ENCODE results near the gene GTPBP10. TPM values are rescaled to one million over a fixed set of nuclear protein-coding genes. Genes with fewer than 3 reads are reported as not detected.
"Not testable (repeated sequence)": the region's sequence is repeated elsewhere in the genome, so short reads cannot be mapped to it uniquely, and the experiment has no call there.

The GTPBP10 gene
- total RNA-seq, 1 donor from 2014 or later, result 9.4 TPM

DNA sequence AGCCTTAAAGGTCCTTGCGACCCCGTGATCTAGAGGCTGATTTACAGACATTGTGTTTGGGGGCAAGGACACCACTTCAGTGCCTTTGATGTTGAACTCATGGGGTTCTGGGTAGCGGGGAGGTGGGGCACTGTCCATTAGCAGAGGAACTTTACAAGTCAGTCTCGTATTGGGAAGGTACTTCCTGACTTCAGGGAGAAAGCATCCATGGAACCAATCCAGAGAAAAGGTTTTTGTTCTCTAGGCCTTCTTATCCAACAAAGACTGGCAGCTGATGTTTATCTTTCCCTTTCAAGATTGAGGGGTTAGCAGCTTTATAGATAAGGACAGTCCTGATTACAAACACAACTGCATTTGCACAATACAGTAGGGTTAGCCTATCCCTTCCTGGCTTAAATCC is 2.8 kb downstream of the GTPBP10 start:
- Histone ChIP-seq H3K9me3 (ENCODE audit: control insufficient read depth in 3 of 3, low read length in 3 of 3) (no peaks in the 10 kb centered on the region), H3K36me3 (ENCODE audit: control insufficient read depth in 3 of 3, insufficient read depth in 3 of 3, low read length in 3 of 3) (peaks cover 0 to 7% (median 0%) of the 10 kb centered on the region in 3 donors), H3K9ac (ENCODE audit: low read depth in 1 of 3, low read length in 3 of 3) (no peak overlapping the region), H3K4me1 (ENCODE audit: control insufficient read depth in 3 of 3, insufficient read depth in 3 of 3, low read length in 3 of 3) (peaks cover 0 to 12% (median 9%) of the 10 kb centered on the region in 3 donors), H3K27ac (ENCODE audit: low read depth, low read length) (no peak overlapping the region), H3K4me3 (ENCODE audit: low read length in 3 of 3) (no peak overlapping the region), H3K27me3 (ENCODE audit: control insufficient read depth in 3 of 3, insufficient read depth in 3 of 3, low read length in 3 of 3) (no peaks in the 10 kb centered on the region)

DNA sequence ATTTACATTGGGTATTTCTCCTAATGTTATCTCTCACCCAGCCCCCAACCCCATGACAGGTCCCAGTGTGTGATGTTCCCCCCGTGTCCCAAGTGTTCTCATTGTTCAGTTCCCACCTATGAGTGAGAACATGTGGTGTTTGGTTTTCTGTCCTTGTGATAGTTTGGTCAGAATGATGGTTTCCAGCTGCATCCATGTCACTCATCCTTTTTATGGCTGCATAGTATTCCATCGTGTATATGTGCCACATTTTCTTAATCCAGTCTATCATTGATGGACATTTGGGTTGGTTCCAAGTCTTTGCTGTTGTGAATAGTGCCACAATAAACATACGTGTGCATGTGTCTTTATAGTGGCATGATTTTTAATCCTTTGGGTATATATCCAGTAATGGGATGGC is 3.5 kb downstream of the GTPBP10 start:
- H3K9ac ChIP-seq (ENCODE audit: low read depth in 1 of 3, low read length in 3 of 3); H3K27me3 ChIP-seq (ENCODE audit: control insufficient read depth in 3 of 3, insufficient read depth in 3 of 3, low read length in 3 of 3); H3K4me3 ChIP-seq (ENCODE audit: low read length in 3 of 3); H3K36me3 ChIP-seq (ENCODE audit: control insufficient read depth in 3 of 3, insufficient read depth in 3 of 3, low read length in 3 of 3); H3K27ac ChIP-seq (ENCODE audit: low read depth, low read length); H3K9me3 ChIP-seq (ENCODE audit: control insufficient read depth in 3 of 3, low read length in 3 of 3): not testable (repeated sequence)
- peaks cover 0 to 12% (median 9%) of the 10 kb centered on the region in 3 donors for H3K4me1 ChIP-seq (ENCODE audit: control insufficient read depth in 3 of 3, insufficient read depth in 3 of 3, low read length in 3 of 3)

DNA sequence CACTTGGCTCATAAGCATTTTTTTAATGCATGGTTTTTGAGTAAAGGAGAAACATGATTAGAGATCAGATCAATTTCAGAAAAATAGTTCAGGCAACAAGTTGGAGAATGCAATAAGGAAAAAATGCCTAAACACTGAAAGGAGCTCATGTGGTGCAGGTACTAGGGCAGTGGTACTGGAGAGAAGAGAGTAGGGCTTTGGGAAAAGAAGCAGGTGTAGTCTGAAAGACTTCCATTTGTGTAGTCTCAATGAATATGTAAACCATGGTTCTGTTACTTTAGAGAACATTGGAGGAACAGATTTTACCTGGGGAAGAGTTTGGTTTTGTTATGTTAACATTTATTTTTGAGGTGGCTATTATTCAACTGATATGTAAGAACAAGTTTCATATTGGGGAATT is 5.5 kb downstream of the GTPBP10 start:
- H3K4me1 ChIP-seq (ENCODE audit: control insufficient read depth in 3 of 3, insufficient read depth in 3 of 3, low read length in 3 of 3), result peaks cover 0 to 5% (median 3%) of the 10 kb centered on the region in 3 donors
- no peaks in the 10 kb centered on the region for H3K9me3 ChIP-seq (ENCODE audit: control insufficient read depth in 3 of 3, low read length in 3 of 3)
- no peak overlapping the region for H3K4me3 ChIP-seq (ENCODE audit: low read length in 3 of 3)
- H3K36me3 ChIP-seq (ENCODE audit: control insufficient read depth in 3 of 3, insufficient read depth in 3 of 3, low read length in 3 of 3), result peaks cover 2 to 17% (median 14%) of the 10 kb centered on the region in 3 donors
- no peak overlapping the region for H3K9ac ChIP-seq (ENCODE audit: low read depth in 1 of 3, low read length in 3 of 3)
- H3K27ac ChIP-seq (ENCODE audit: low read depth, low read length), result no peak overlapping the region
- H3K27me3 ChIP-seq (ENCODE audit: control insufficient read depth in 3 of 3, insufficient read depth in 3 of 3, low read length in 3 of 3), result no peaks in the 10 kb centered on the region

DNA sequence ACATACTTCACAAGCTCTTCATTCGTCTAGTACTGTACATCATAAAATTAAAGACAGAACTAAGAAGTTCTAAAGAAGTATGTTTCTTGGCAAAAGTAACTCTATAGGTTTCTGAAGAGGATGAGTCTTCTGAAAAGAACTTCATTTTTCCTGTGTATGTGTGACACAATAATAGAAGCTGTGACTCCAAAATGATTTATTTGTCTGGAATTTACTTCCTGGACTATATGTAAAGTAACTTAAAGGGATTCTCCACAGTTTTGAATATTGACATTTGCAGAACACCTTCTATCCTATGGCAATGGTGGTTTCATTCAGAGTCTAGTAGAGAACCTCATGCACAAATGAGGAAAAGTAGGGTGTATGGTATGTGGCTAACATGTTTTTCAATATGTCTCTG is 36.9 kb downstream of the GTPBP10 start:
- Histone ChIP-seq H3K27me3 (ENCODE audit: control insufficient read depth in 3 of 3, insufficient read depth in 3 of 3, low read length in 3 of 3) (no peaks in the 10 kb centered on the region), H3K27ac (ENCODE audit: low read depth, low read length) (no peak overlapping the region), H3K9ac (ENCODE audit: low read depth in 1 of 3, low read length in 3 of 3) (no peak overlapping the region), H3K4me1 (ENCODE audit: control insufficient read depth in 3 of 3, insufficient read depth in 3 of 3, low read length in 3 of 3) (no peaks in the 10 kb centered on the region), H3K36me3 (ENCODE audit: control insufficient read depth in 3 of 3, insufficient read depth in 3 of 3, low read length in 3 of 3) (peaks cover 14 to 50% (median 46%) of the 10 kb centered on the region in 3 donors), H3K4me3 (ENCODE audit: low read length in 3 of 3) (no peak overlapping the region), H3K9me3 (ENCODE audit: control insufficient read depth in 3 of 3, low read length in 3 of 3) (no peaks in the 10 kb centered on the region)

DNA sequence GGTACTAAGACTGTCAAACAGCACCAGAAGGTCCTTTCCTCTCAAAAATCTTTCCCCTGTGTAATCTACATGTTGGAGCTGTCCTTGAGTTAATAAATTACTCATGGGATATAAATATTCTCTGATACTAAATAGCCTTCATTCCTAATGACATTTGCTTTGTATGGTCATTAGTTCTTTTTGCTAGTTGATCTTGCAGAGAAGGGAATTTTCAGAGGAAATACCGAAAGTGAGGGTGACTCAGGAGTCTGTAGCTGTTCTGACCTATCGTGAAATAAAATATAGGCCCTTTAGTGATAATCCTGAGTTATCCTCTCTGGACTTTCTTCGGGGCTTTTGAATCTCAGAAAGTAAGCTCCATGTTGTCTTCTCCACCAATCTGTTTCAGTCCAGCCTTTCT is 37.3 kb downstream of the GTPBP10 start:
- H3K27ac ChIP-seq (ENCODE audit: low read depth, low read length), result no peak overlapping the region
- no peaks in the 10 kb centered on the region for H3K4me1 ChIP-seq (ENCODE audit: control insufficient read depth in 3 of 3, insufficient read depth in 3 of 3, low read length in 3 of 3)
- H3K36me3 ChIP-seq (ENCODE audit: control insufficient read depth in 3 of 3, insufficient read depth in 3 of 3, low read length in 3 of 3), result peaks cover 10 to 48% (median 41%) of the 10 kb centered on the region in 3 donors
- H3K9me3 ChIP-seq (ENCODE audit: control insufficient read depth in 3 of 3, low read length in 3 of 3), result no peaks in the 10 kb centered on the region
- H3K9ac ChIP-seq (ENCODE audit: low read depth in 1 of 3, low read length in 3 of 3), result no peak overlapping the region
- no peak overlapping the region for H3K4me3 ChIP-seq (ENCODE audit: low read length in 3 of 3)
- no peaks in the 10 kb centered on the region for H3K27me3 ChIP-seq (ENCODE audit: control insufficient read depth in 3 of 3, insufficient read depth in 3 of 3, low read length in 3 of 3)

DNA sequence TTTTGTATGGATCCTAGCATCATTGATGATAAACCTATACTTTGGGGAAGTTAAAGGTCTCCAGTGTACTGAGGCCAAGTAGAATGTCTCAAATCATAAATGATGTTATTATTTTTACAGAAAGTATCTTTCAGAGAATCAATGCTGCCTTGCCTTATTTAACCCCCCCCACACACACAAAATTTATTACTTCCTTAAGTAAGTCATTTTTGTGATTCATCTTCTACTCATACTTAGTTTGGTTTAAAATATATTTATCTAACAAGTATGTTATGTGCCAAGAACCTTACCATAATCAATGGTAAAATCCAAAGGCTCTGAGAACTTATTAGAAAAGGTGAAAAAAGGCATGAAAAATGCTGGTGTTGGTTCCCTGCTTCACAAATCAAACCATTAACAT is 37.9 kb downstream of the GTPBP10 start:
- Histone ChIP-seq H3K27ac (ENCODE audit: low read depth, low read length) (no peak overlapping the region), H3K9ac (ENCODE audit: low read depth in 1 of 3, low read length in 3 of 3) (no peak overlapping the region), H3K4me3 (ENCODE audit: low read length in 3 of 3) (no peak overlapping the region), H3K9me3 (ENCODE audit: control insufficient read depth in 3 of 3, low read length in 3 of 3) (no peaks in the 10 kb centered on the region), H3K27me3 (ENCODE audit: control insufficient read depth in 3 of 3, insufficient read depth in 3 of 3, low read length in 3 of 3) (no peaks in the 10 kb centered on the region), H3K4me1 (ENCODE audit: control insufficient read depth in 3 of 3, insufficient read depth in 3 of 3, low read length in 3 of 3) (no peaks in the 10 kb centered on the region), H3K36me3 (ENCODE audit: control insufficient read depth in 3 of 3, insufficient read depth in 3 of 3, low read length in 3 of 3) (peaks cover 5 to 43% (median 36%) of the 10 kb centered on the region in 3 donors)

DNA sequence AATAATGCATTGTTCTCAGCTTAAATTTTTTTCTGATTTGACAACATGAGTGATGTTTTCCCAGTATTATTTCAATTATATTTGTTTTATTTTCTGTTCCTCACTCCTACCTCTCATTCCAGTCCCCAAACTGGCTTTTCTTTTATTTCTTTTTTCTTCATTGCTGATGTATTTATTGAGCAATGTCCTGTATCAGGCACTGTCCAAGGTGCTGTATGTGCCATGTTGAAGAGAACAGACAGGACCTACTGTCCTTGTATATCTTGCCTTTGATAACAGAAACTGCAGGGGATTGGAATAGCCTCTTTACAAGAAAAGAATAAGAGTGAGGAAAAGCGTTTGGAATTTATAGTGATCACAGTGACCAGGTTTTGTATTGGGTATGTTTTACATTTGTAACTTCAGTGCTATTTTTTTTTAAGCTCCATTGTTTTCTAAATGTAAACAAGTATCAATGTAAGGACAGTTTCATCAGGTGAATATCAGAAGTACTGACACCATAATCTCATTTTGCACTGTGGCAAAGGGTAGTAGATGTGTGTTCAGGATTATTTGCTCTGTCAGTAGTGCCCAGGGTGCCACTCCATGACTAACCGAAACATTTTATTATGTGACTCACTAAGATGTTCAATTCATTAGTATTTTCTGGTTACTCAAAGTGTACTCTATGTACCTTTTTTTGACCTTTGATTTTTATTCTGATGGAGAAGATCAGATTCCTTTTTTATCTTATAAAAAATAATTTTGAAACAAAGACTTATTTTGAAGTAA is 41.1 kb downstream of the GTPBP10 start:
- no peaks in the 10 kb centered on the region for H3K4me1 ChIP-seq (ENCODE audit: control insufficient read depth in 3 of 3, insufficient read depth in 3 of 3, low read length in 3 of 3)
- peaks cover 5 to 23% (median 22%) of the 10 kb centered on the region in 3 donors for H3K36me3 ChIP-seq (ENCODE audit: control insufficient read depth in 3 of 3, insufficient read depth in 3 of 3, low read length in 3 of 3)

DNA sequence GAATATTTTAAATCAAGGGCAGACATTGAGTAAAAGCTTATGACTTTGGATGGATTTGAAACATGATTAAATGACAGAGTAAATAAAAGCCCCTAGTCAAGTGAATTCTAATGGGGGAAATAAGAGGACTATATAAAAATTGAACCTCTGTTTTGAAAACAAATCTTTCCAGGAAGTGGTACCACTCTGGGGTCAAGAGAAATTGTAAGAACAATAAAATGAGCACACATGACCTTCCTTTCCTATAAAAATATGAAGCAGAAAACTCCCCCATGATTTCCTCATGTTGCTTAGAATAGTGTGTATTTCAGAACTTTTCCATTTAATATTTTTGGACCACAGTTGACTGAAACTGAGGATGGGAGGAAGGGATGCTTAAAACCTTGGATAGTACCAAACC is 44.4 kb downstream of the GTPBP10 start:
- H3K4me1 ChIP-seq (ENCODE audit: control insufficient read depth in 3 of 3, insufficient read depth in 3 of 3, low read length in 3 of 3), result no peaks in the 10 kb centered on the region
- H3K9me3 ChIP-seq (ENCODE audit: control insufficient read depth in 3 of 3, low read length in 3 of 3), result no peaks in the 10 kb centered on the region
- H3K36me3 ChIP-seq (ENCODE audit: control insufficient read depth in 3 of 3, insufficient read depth in 3 of 3, low read length in 3 of 3), result peaks cover 0 to 2% (median 0%) of the 10 kb centered on the region in 3 donors
- H3K9ac ChIP-seq (ENCODE audit: low read depth in 1 of 3, low read length in 3 of 3), result no peak overlapping the region
- H3K27me3 ChIP-seq (ENCODE audit: control insufficient read depth in 3 of 3, insufficient read depth in 3 of 3, low read length in 3 of 3), result no peaks in the 10 kb centered on the region
- H3K4me3 ChIP-seq (ENCODE audit: low read length in 3 of 3), result no peak overlapping the region
- no peak overlapping the region for H3K27ac ChIP-seq (ENCODE audit: low read depth, low read length)

More for the DNA sequence above, 41.1 kb downstream of the GTPBP10 start:
- Histone ChIP-seq H3K27ac (ENCODE audit: low read depth, low read length) (no peak overlapping the region), H3K9me3 (ENCODE audit: control insufficient read depth in 3 of 3, low read length in 3 of 3) (no peaks in the 10 kb centered on the region), H3K4me3 (ENCODE audit: low read length in 3 of 3) (no peak overlapping the region), H3K9ac (ENCODE audit: low read depth in 1 of 3, low read length in 3 of 3) (no peak overlapping the region), H3K27me3 (ENCODE audit: control insufficient read depth in 3 of 3, insufficient read depth in 3 of 3, low read length in 3 of 3) (no peaks in the 10 kb centered on the region)

DNA sequence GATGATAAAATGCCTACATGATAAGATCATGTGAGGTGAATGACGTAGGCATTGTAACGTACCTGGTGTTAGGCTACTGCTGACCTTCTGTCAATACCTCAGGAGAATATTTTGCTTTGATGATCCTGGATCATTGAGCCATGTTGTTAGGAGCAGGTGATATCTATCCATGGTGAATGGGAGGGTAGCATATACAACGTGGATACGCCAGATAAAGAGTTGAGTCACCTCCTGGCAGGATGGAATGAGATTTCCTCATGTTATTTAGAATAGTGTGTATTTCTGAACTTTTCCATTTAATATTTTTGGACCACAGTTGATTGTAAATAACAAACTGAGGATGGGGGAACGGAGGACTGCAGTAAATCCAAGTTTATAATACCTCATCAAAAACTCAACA is 45.0 kb downstream of the GTPBP10 start:
- no peak overlapping the region for H3K9ac ChIP-seq (ENCODE audit: low read depth in 1 of 3, low read length in 3 of 3)
- no peaks in the 10 kb centered on the region for H3K4me1 ChIP-seq (ENCODE audit: control insufficient read depth in 3 of 3, insufficient read depth in 3 of 3, low read length in 3 of 3)
- no peak overlapping the region for H3K27ac ChIP-seq (ENCODE audit: low read depth, low read length)
- H3K36me3 ChIP-seq (ENCODE audit: control insufficient read depth in 3 of 3, insufficient read depth in 3 of 3, low read length in 3 of 3), result no peaks in the 10 kb centered on the region
- no peak overlapping the region for H3K4me3 ChIP-seq (ENCODE audit: low read length in 3 of 3)
- no peaks in the 10 kb centered on the region for H3K27me3 ChIP-seq (ENCODE audit: control insufficient read depth in 3 of 3, insufficient read depth in 3 of 3, low read length in 3 of 3)
- H3K9me3 ChIP-seq (ENCODE audit: control insufficient read depth in 3 of 3, low read length in 3 of 3), result no peaks in the 10 kb centered on the region

DNA sequence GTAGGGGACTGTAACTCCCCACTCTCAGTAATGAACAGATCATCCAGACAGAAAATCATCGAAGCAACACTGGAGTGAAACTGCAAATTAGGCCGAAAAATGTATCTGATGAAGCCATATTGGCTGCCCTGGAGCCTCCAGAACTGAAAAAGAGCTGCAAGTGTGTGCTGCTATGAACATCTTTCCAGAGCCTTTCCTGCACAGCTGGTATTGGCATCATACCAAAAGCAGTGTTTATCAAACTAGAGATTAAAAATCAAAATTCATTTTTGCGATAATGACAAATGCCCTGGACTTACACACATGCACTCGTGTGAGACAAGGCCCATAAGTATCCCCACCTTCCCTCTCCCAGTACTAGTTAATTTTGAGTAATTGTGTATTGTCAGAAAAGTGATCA is 49.9 kb downstream of the GTPBP10 start:
- Histone ChIP-seq H3K36me3 (ENCODE audit: control insufficient read depth in 3 of 3, insufficient read depth in 3 of 3, low read length in 3 of 3) (no peaks in the 10 kb centered on the region), H3K9ac (ENCODE audit: low read depth in 1 of 3, low read length in 3 of 3) (no peak overlapping the region)

More for the DNA sequence above, 49.9 kb downstream of the GTPBP10 start:
- H3K9me3 ChIP-seq (ENCODE audit: control insufficient read depth in 3 of 3, low read length in 3 of 3), result no peaks in the 10 kb centered on the region
- H3K27ac ChIP-seq (ENCODE audit: low read depth, low read length), result no peak overlapping the region
- H3K4me1 ChIP-seq (ENCODE audit: control insufficient read depth in 3 of 3, insufficient read depth in 3 of 3, low read length in 3 of 3), result no peaks in the 10 kb centered on the region
- H3K27me3 ChIP-seq (ENCODE audit: control insufficient read depth in 3 of 3, insufficient read depth in 3 of 3, low read length in 3 of 3), result no peaks in the 10 kb centered on the region
- no peak overlapping the region for H3K4me3 ChIP-seq (ENCODE audit: low read length in 3 of 3)

Data from skeletal muscle tissue (tissue), 4 donors.